Uterus (tissue), 4 donors: ENCODE results near the gene MB. TPM values are rescaled to one million over a fixed set of nuclear protein-coding genes. Genes with fewer than 3 reads are reported as not detected.

Source experiments
- DNase-seq, 2 donors: peaks; one replicate each; pipeline ENCODE4 v3.0.0-alpha.2; 2019 to 2020
- H3K27ac ChIP-seq, 2 donors: fragments of 200-600 bp; sonication (generic); 1 replicate in 1 of 2; 2 replicates in 1 of 2; pipeline ENCODE4 v1.5.1; 2016 to 2018
- H3K27me3 ChIP-seq, 2 donors: fragments of 200-600 bp; sonication (generic); one replicate each; pipeline ENCODE4 v1.5.1; 2018 to 2019; ENCODE audit warnings: control low read depth in 1 of 2
- H3K36me3 ChIP-seq, 2 donors: fragments of 200-600 bp; sonication (generic); one replicate each; pipeline ENCODE4 v1.5.1; 2019; ENCODE audit warnings: control low read depth in 1 of 2
- H3K4me1 ChIP-seq, 2 donors: fragments of 200-600 bp; sonication (generic); one replicate each; pipeline ENCODE4 v1.5.1; 2018 to 2019; ENCODE audit warnings: control low read depth in 1 of 2
- H3K4me3 ChIP-seq, 2 donors: fragments of 200-600 bp; sonication (generic); 1 replicate in 1 of 2; 2 replicates in 1 of 2; pipeline ENCODE4 v1.5.1; 2018 to 2019; ENCODE audit warnings: mild to moderate bottlenecking in 1 of 2
- H3K9me3 ChIP-seq, 2 donors: fragments of 200-600 bp; sonication (generic); one replicate each; pipeline ENCODE4 v1.5.1; 2019; ENCODE audit warnings: control low read depth in 1 of 2
- CTCF ChIP-seq, 4 experiments: fragments of 200-600 bp in 2 of 4; fragments of 450-650 bp in 2 of 4; sonication (generic) in 2 of 4; IDR thresholded peaks; one replicate each; pipeline ENCODE4 v1.5.1; 2016 to 2019; ENCODE audit warnings: antibody characterized with exemption in 4 of 4, mild to moderate bottlenecking in 2 of 4, moderate library complexity in 1 of 4
- POLR2A ChIP-seq, 2 donors: fragments of 450-650 bp; IDR thresholded peaks; one replicate each; pipeline ENCODE4 v1.6.1; 2016; ENCODE audit warnings: antibody characterized with exemption in 2 of 2, mild to moderate bottlenecking in 1 of 2, moderate library complexity in 1 of 2
- intact Hi-C: fragments of 100-400 bp; cut with DNase I; formaldehyde crosslinking; loops from one replicate; pipeline ENCODE4 v1.15.1; 2023; ENCODE audit warnings: low total_unique reads
- total RNA-seq, 4 donors: library from RNA; depleted of rRNA in 3 of 4; stranded (reverse); fragments of >200 nt in 3 of 4; gene quantifications; one replicate each; pipeline versions ENCODE4 v1.1.0 to v1.2.4, GENCODE V29; 2014 to 2023
- donor health status: DM: yes; HTN: yes; CAD: no.

MB gene
- total RNA-seq, 4 donors from 2014 or later: 1.8 to 2.5 TPM; not detected in 2

GRCh38 chr22:35601743-35602615, 15.2 kb downstream of the MB start:
- DNase-seq: no peak
- Histone ChIP-seq H3K27me3 (no peaks in the 10 kb centered on the region), H3K36me3 (no peaks in the 10 kb centered on the region), H3K27ac (no peak overlapping the region), H3K4me1 (no peaks in the 10 kb centered on the region), H3K9me3 (no peaks in the 10 kb centered on the region), H3K4me3 (no peak overlapping the region)
- intact Hi-C loops: no loop called here
- TF ChIP-seq CTCF (IDR thresholded peaks at IDR 0.05): no peak
- TF ChIP-seq POLR2A (IDR thresholded peaks at IDR 0.05): no peak

- intact Hi-C loops: no loop called here
- Histone ChIP-seq H3K9me3 (no peaks in the 10 kb centered on the region), H3K27me3 (no peaks in the 10 kb centered on the region), H3K4me3 (no peak overlapping the region), H3K27ac (no peak overlapping the region), H3K4me1 (no peaks in the 10 kb centered on the region), H3K36me3 (no peaks in the 10 kb centered on the region)
- DNase-seq: no peak
- TF ChIP-seq POLR2A (IDR thresholded peaks at IDR 0.05) (no peak), CTCF (IDR thresholded peaks at IDR 0.05) (no peak)
Measured at GRCh38 chr22:35601013-35601580, 16.0 kb downstream of the MB start.

GRCh38 chr22:35600476-35600875, 16.7 kb downstream of the MB start:
- Histone ChIP-seq H3K4me3 (no peak overlapping the region), H3K27ac (no peak overlapping the region), H3K9me3 (no peaks in the 10 kb centered on the region), H3K27me3 (no peaks in the 10 kb centered on the region), H3K36me3 (no peaks in the 10 kb centered on the region), H3K4me1 (no peaks in the 10 kb centered on the region)
- intact Hi-C loops: no loop called here
- no peak for TF ChIP-seq CTCF (IDR thresholded peaks at IDR 0.05)
- no peak for TF ChIP-seq POLR2A (IDR thresholded peaks at IDR 0.05)
- no peak for DNase-seq

GRCh38 chr22:35599364-35599763, 17.8 kb downstream of the MB start:
- Histone ChIP-seq H3K9me3 (no peaks in the 10 kb centered on the region), H3K27me3 (no peaks in the 10 kb centered on the region), H3K36me3 (no peaks in the 10 kb centered on the region), H3K27ac (no peak overlapping the region), H3K4me1 (no peaks in the 10 kb centered on the region), H3K4me3 (no peak overlapping the region)
- no peak for DNase-seq
- intact Hi-C loops: no loop called here
- TF ChIP-seq POLR2A (IDR thresholded peaks at IDR 0.05) (no peak), CTCF (IDR thresholded peaks at IDR 0.05) (no peak)

GRCh38 chr22:35598396-35598710, 18.8 kb downstream of the MB start:
- Histone ChIP-seq H3K27ac (no peak overlapping the region), H3K4me3 (no peak overlapping the region), H3K27me3 (no peaks in the 10 kb centered on the region), H3K9me3 (no peaks in the 10 kb centered on the region), H3K36me3 (no peaks in the 10 kb centered on the region), H3K4me1 (no peaks in the 10 kb centered on the region)
- intact Hi-C loops: no loop called here
- no peak for TF ChIP-seq POLR2A (IDR thresholded peaks at IDR 0.05)
- no peak for TF ChIP-seq CTCF (IDR thresholded peaks at IDR 0.05)
- DNase-seq: no peak
